GM04504 (cell line): ENCODE measurements around the gene CEPT1.

Source experiments
- DNase-seq: peaks from one replicate; pipeline ENCODE4 v3.0.0-alpha.2; 2012; ENCODE audit warnings: low read depth

The CEPT1 gene

DNA sequence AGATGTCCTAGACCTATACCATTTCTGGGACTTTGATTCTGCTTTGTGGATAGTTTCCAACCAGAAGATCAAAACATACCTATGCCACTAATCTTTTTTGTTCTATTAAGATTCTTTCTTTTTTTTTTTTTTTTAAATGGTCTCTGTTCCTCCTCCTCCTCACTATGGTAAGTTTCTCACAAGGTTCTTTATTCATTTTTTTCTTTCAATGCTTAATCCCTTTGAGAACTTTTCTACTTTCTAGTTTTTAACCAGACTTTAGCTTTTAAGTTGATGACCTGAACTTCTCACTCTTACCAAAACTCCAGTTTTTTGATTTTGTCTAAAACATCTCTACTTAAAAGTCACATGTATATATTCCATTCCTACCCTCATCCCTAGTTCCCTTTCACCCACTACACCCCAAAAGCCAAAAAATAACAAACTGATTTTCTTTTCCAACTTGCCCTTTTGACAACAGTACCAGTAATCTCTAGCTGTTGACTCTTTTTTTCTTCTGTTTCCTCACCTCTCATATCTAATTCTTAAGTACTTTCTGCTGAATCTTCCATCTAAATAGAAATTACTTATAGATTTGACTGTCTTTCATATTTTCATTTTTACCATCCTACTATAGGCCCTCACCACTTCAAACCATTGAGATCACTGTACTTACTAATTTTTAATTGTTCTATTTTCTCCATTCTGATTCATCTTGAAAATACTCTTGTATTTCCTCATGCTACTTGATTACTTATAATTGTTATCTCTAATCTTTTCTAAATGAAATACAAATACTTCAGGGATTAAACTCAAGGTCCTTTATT is 6.1 kb downstream of the CEPT1 start:
- no peak for DNase-seq

DNA sequence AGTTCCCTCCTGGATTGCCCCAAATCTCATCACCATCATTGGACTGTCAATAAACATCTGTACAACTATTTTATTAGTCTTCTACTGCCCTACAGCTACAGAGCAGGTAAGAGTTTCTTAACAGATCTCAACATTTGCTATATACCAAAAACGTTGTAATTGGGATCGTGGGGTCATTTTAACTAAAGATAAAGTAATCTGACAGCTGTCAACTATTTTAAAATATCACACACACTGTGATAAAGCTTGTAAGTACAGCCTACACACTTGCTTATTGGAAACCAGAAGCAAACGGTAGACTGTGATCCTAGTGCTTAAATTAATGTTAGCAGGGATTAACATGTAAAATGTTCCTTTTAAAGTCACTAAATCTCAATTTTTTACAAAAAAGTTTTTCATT is 7.9 kb downstream of the CEPT1 start:
- DNase-seq: no peak

DNA sequence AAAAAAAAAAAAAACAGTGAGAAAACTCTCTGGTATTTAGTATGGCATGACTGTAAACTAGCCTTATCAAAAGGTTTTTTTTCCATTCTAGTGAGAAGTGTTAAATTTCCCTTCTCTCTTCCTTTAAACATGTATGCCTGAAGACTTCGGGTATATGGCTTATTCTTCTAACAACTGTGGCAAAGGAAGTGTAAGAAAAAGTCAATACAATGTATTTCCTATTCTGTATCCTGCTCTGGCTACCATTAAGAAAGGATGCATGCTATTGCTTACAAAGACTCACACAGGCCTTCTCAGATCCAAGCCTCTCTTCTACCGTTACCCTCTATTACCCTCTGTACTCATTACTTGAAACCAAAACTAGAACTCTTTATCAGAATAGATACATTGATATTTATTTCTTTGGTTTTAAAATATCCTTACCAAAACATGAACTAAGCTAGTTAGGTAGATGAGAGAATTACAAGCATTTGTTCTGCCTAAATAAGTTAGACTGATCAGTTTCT is 8.4 kb downstream of the CEPT1 start:
- no peak for DNase-seq

- no peak for DNase-seq
Measured at GRCh38 chr1:111151838-111152237, 11.8 kb downstream of the CEPT1 start.

GRCh38 chr1:111154021-111154999 is 14.3 kb downstream of the CEPT1 start:
- DNase-seq: no peak

DNA sequence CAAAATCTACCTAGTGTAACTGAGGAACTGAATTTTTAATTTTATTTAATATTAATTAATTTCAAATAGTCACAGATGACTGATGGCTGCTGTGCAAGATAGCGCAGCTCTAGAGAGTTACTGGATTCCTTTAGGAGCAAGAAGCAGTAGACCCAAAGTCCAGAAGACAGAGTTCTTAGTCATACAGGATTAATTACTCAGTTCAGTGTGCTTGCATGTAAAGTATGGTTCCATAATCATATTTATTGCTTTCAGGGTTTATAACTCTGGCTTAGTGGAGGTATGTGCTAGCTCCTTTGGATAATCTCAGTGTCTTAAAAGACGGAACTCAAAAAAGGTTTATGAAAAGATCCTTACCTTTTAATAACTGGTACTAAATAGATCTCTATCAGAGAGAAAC is 17.4 kb downstream of the CEPT1 start:
- DNase-seq: no peak

DNA sequence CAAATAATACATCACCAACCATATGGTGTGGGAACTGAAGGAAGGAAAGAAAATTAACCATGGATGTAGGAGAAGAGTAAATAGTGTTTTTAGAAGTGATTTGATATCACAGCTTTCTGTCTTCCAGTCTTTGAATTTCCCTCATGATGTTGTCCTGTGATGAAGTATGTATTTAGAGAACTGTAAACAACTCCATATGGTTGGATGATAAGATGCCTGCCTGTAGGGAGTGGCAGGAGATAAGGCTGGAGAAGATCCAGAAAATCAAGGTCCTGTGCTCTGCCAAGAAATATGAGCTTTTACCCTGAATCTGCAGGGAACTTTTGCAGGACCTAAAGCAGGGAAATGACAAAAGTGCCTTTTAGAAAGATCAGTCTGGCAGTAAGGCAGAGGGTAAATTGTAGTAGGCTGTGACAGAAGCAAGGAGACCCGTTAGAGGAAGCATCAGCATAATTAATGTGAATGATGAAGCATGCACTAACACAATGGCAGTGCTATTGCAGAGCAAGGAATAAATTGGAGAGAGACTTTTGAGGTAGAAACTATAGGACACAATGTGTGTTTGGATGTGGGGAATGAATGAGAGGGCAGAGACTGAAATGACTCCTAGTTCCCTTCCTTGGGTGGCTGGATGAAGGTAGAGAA is 21.9 kb downstream of the CEPT1 start:
- DNase-seq: no peak

GRCh38 chr1:111162488-111162880 is 22.5 kb downstream of the CEPT1 start:
- no peak for DNase-seq

DNA sequence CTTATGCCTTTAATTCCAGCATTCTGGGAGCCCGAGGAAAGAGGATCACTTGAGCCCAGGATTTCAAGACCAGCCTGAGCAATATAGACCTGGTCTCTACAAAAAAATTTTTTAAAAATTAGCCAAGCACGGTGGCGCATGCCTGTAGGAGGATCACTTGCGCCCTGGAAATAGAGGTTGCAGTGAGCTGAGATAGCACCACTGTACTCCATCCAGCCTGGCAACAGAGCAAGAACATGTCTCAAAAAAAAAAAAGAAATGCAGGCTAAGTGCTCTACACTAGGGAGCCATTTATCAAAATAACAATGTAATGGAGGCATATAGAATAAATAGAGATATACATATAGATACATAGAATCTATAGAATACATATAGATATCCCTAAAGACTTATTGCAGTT is 23.3 kb downstream of the CEPT1 start:
- DNase-seq: no peak

DNA sequence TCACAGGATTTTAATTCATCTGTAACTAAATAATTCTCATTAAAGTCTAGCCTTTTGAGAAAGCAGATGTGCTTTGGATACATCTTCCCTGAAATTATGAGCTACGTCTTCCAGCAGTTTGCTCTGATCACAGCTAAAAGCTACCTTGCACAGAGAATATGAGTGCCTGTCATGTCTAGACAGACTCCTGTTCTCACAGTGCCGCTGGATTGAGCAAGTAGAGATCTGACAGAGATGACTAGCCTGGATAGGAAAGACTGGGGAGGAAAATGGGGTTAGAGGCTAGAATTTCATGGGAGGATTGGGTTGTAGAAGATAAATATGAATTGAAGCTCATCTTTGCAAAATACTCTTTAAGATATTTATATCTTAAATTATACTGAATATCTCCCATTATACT is 24.1 kb downstream of the CEPT1 start:
- DNase-seq: no peak

GRCh38 chr1:111172463-111172862 is 32.4 kb downstream of the CEPT1 start:
- no peak for DNase-seq

DNA sequence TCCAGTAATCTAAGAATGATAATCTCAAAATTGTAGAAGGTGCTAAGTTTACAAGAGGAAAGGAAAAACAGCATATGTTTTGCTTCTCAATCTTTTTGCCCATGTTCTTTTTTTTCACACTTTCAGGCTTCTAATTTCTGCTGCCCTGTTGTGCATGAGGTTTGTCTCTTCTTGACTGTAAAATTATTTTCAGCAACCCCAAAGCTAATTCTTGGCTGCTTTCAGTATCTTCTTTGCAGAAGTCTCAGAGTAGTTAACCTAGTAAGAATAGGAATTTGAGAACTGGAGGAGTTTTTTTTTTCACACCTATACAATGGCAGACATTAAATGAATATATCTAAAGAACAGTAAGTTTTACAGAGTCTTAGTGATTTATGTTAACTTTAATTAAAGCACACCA is 34.0 kb downstream of the CEPT1 start:
- no peak for DNase-seq

DNA sequence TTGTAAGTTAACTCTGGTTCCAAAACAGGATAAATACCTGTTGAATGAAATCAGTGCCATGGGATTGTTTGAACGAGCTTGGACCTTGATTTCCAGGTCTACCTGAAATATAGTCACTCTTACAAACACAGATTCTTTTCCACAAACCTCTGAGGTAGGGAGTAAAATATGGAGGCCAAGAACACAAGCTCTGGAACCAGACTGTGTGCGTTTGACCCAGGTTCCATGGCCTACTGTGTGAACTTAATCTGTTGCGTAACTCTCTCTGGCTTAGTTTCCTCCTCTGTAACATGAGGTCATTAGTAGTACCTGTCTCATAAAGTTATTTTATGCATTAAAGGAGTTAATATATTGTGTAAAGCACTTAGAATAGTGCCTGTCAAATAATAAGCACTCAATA is 35.3 kb downstream of the CEPT1 start:
- DNase-seq: no peak

- no peak for DNase-seq
Measured at GRCh38 chr1:111176678-111177077, 36.7 kb downstream of the CEPT1 start.

DNA sequence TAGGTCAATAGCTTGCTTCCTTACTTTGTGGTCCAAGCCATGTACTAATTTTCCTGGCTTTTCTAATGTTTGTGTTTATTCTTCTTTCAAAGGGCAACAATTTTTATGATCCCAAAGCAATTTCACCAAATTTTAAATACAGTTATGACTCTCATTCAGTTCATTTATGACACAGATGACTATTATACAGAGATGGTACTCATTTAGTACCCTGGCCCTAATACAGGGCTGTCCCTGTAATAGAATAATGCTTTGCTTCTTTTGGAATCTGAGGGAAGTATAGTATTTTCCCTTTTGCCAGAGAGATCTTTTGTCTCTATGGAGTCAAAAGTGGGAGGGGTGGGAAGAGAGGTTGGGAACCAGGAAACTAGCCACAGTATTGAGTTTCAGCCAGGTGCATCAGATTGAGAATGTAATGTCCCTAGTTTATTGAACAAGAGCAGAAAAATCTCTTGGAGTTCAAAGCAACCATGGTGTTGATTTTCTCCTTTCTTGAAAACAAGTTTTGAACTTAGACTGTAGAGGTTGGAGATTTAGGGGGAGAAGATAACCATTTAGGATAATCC is 40.0 kb downstream of the CEPT1 start:
- DNase-seq: no peak

- DNase-seq: no peak
Measured at GRCh38 chr1:111182052-111182451, 42.0 kb downstream of the CEPT1 start.

GRCh38 chr1:111183308-111184069 is 43.5 kb downstream of the CEPT1 start:
- DNase-seq: no peak

GRCh38 chr1:111184663-111185062 is 44.6 kb downstream of the CEPT1 start:
- no peak for DNase-seq

GRCh38 chr1:111190931-111191451 is 51.0 kb downstream of the CEPT1 start:
- DNase-seq: peak; percentile 68

GRCh38 chr1:111191496-111191895 is 51.5 kb downstream of the CEPT1 start:
- DNase-seq: peak; percentile 70

DNA sequence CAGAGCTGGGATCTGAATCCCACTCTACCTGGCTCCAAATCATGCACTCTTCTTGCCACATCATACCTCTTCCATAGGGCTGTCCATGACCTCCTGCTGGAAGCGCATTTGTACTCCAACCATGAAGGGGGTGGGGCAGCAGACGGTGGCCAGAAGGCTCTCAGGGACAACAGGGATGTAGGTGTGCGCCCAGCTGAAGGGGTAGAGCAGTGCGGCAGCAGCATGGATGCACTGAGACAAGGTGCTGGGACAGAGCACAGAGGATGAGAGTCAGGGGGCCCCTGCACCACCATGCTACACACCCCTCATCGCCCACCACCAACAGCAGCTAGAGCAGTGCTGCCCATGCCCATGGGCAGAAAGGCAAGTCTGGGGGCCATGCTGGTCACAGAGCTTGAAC is 52.1 kb downstream of the CEPT1 start:
- no peak for DNase-seq
